SK-N-SH treated with all-trans-retinoic acid at 6 μM for 48 hours (cell line): ENCODE data around the gene ZNF76.

Experiments
- ATAC-seq: fragments of 200-7000 bp; cut with Tn5 transposase; 3 replicates; pipeline ENCODE4 v1.9.1; 2020; ENCODE audit warnings: mild to moderate bottlenecking, moderate library complexity
- BACH2 ChIP-seq: fragments of 250-450 bp; sonication (Bioruptor Pico); IDR thresholded peaks from 2 replicates; pipeline ENCODE4 v1.9.0; 2021; ENCODE audit warnings: mild to moderate bottlenecking, borderline replicate concordance
- CSDC2 ChIP-seq: fragments of 250-450 bp; sonication (Bioruptor Pico); IDR thresholded peaks from 2 replicates; pipeline ENCODE4 v1.5.0; 2020; ENCODE audit warnings: mild to moderate bottlenecking, moderate library complexity
- ESRRG ChIP-seq: fragments of 250-450 bp; sonication (Bioruptor Pico); IDR thresholded peaks from 2 replicates; pipeline ENCODE4 v1.6.1; 2021; ENCODE audit warnings: mild to moderate bottlenecking
- GLIS3 ChIP-seq: fragments of 250-450 bp; sonication (Bioruptor Pico); IDR thresholded peaks from 2 replicates; pipeline ENCODE4 v1.5.0; 2020; ENCODE audit warnings: mild to moderate bottlenecking, moderate library complexity
- ISL1 ChIP-seq: fragments of 250-450 bp; sonication (Bioruptor Pico); IDR thresholded peaks from 2 replicates; pipeline ENCODE4 v2.1.2; 2022; ENCODE audit warnings: mild to moderate bottlenecking, moderate library complexity
- OSR1 ChIP-seq: fragments of 250-450 bp; sonication (Bioruptor Pico); IDR thresholded peaks from 2 replicates; pipeline ENCODE4 v1.8.0; 2022; ENCODE audit warnings: moderate library complexity, mild to moderate bottlenecking, inconsistent platforms
- PPARA ChIP-seq: fragments of 250-450 bp; sonication (Bioruptor Pico); IDR thresholded peaks from 2 replicates; pipeline ENCODE4 v1.5.0; 2020; ENCODE audit warnings: mild to moderate bottlenecking, borderline replicate concordance
- RARB ChIP-seq: fragments of 250-450 bp; sonication (Bioruptor Pico); IDR thresholded peaks from 2 replicates; pipeline ENCODE4 v1.8.0; 2021; ENCODE audit warnings: mild to moderate bottlenecking, moderate library complexity
- SNAI2 ChIP-seq: fragments of 250-450 bp; sonication (Bioruptor Pico); IDR thresholded peaks from 2 replicates; pipeline ENCODE4 v1.5.0; 2020; ENCODE audit warnings: mild to moderate bottlenecking, moderate library complexity
- TCF4 ChIP-seq: fragments of 250-450 bp; sonication (Bioruptor Pico); IDR thresholded peaks from 2 replicates; pipeline ENCODE4 v1.8.0; 2021; ENCODE audit warnings: mild to moderate bottlenecking, moderate library complexity, borderline replicate concordance
- ZC3H10 ChIP-seq: fragments of 250-450 bp; sonication (Bioruptor Pico); IDR thresholded peaks from 2 replicates; pipeline ENCODE4 v1.5.1; 2021; ENCODE audit warnings: mild to moderate bottlenecking, moderate library complexity
- ZFP3 ChIP-seq: fragments of 250-450 bp; sonication (Bioruptor Pico); IDR thresholded peaks from 2 replicates; pipeline ENCODE4 v1.5.0; 2020; ENCODE audit warnings: mild to moderate bottlenecking, moderate library complexity
- ZFP30 ChIP-seq: fragments of 450-650 bp; formaldehyde crosslinking; IDR thresholded peaks from 2 replicates; pipeline ENCODE4 v1.5.0; 2022; ENCODE audit warnings: mild to moderate bottlenecking, moderate library complexity
- ZNF565 ChIP-seq: fragments of 450-650 bp; formaldehyde crosslinking; conservative IDR thresholded peaks from 2 replicates; pipeline ENCODE4 v1.5.0; 2020; ENCODE audit warnings: low read depth, mild to moderate bottlenecking, moderate library complexity
- ZNF70 ChIP-seq: fragments of 450-650 bp; formaldehyde crosslinking; IDR thresholded peaks from 2 replicates; pipeline ENCODE4 v1.5.0; 2020; ENCODE audit warnings: mild to moderate bottlenecking, moderate library complexity
- ZNF8 ChIP-seq: fragments of 450-650 bp; formaldehyde crosslinking; IDR thresholded peaks from 2 replicates; pipeline ENCODE4 v1.5.0; 2020; ENCODE audit warnings: mild to moderate bottlenecking, moderate library complexity
- TF ChIP-seq, protein P1 (sequence below): fragments of 250-450 bp; sonication (Bioruptor Pico); IDR thresholded peaks from 2 replicates; pipeline ENCODE4 v1.5.0; 2020; ENCODE audit warnings: mild to moderate bottlenecking, moderate library complexity
- TF ChIP-seq, protein P2 (sequence below): fragments of 250-450 bp; sonication (Bioruptor Pico); IDR thresholded peaks from 2 replicates; pipeline ENCODE4 v1.5.1; 2020; ENCODE audit warnings: low read depth, mild to moderate bottlenecking, moderate library complexity
- TF ChIP-seq, protein P3 (sequence below): fragments of 250-450 bp; sonication (Bioruptor Pico); IDR thresholded peaks from 2 replicates; pipeline ENCODE4 v1.8.0; 2021; ENCODE audit warnings: low read depth, mild to moderate bottlenecking, moderate library complexity, borderline replicate concordance
- TF ChIP-seq, protein P4 (sequence below): fragments of 250-450 bp; sonication (Bioruptor Pico); IDR thresholded peaks from 2 replicates; pipeline ENCODE4 v1.5.1; 2021; ENCODE audit warnings: mild to moderate bottlenecking, moderate library complexity

The ZNF76 gene

DNA sequence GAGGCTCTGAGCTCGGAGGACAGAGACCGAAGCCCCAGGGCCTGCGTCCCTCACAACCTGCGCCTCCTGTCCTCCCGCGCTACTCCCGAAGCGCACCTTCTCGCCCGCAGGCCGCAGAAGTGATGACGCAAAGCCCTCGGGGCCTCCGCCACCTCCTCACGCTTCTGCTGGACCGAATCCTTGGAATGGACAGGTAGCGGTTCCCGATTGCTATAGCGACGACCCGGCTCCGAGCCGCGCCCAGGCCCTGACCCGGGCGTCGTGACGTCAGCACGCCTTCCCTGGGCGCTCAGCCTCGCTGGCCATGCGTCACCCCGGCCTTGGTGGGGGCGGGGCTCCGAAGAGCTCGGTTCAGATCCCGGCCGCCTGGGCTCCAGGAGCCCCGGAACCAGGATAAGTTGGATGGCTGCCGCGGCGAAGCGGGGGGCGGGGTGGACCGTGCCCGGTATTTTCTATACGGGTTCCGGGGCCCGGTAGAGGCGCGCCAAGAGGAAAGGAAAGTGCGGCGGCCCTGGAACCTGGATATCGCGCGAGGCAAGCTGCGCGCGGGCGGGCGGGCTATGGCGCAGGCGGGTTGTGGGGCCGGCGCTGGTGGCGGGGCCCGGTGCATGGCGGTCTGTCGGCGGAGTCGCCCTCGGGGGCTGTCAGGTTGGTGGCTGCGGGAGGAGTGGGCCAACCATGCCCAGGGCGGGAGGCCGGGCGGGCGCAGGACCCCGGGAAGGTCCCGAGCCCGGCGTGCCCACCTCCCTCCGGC lies at the start of gene ZNF76:
Gene ZNF76, plus strand, starts transcription at position 542 of the 754 bp plus-strand sequence. CDS start 21,417 bp downstream, outside the sequence.
- peak; percentile 95 for ATAC-seq
- TF ChIP-seq ESRRG (CRISPR knock-in tag) (peak; percentile 59; the same call in 1 of the 2 replicates), RARB (no peak)

DNA sequence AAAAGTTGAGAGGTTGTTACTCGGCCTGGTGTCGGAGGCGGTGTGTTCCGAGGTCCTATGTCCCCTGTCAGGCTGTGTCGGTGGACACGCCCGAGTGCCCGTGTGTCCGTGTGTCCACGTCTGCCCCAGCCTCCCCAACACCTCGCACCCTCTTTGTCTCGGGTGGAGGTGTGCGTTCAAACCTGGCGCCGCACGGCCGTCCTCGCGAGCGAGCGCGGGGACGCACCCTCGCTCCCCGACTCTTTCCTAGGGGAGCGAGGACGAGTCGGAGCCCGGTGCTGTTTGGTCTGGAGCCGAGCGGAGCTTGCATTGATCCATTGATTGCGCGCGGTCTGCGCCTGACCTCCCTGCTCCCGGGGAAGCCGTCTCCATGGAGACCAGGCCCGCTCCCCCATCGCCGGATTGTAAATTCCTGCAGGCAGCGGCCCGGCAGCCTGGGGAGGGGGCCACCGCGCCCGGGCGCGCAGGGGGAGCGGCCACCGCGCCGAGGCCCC lies 46.2 kb upstream of the ZNF76 start:
- TF ChIP-seq ISL1 (CRISPR knock-in tag): no peak
- no peak for TF ChIP-seq TCF4 (CRISPR knock-in tag)
- TF ChIP-seq SNAI2 (CRISPR knock-in tag): no peak
- TF ChIP-seq ZNF70 (CRISPR knock-in tag): no peak
- no peak for TF ChIP-seq OSR1 (CRISPR knock-in tag)
- TF ChIP-seq, protein P1, sequence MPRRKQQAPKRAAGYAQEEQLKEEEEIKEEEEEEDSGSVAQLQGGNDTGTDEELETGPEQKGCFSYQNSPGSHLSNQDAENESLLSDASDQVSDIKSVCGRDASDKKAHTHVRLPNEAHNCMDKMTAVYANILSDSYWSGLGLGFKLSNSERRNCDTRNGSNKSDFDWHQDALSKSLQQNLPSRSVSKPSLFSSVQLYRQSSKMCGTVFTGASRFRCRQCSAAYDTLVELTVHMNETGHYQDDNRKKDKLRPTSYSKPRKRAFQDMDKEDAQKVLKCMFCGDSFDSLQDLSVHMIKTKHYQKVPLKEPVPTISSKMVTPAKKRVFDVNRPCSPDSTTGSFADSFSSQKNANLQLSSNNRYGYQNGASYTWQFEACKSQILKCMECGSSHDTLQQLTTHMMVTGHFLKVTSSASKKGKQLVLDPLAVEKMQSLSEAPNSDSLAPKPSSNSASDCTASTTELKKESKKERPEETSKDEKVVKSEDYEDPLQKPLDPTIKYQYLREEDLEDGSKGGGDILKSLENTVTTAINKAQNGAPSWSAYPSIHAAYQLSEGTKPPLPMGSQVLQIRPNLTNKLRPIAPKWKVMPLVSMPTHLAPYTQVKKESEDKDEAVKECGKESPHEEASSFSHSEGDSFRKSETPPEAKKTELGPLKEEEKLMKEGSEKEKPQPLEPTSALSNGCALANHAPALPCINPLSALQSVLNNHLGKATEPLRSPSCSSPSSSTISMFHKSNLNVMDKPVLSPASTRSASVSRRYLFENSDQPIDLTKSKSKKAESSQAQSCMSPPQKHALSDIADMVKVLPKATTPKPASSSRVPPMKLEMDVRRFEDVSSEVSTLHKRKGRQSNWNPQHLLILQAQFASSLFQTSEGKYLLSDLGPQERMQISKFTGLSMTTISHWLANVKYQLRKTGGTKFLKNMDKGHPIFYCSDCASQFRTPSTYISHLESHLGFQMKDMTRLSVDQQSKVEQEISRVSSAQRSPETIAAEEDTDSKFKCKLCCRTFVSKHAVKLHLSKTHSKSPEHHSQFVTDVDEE (CRISPR knock-in tag): no peak
- TF ChIP-seq, protein P2, sequence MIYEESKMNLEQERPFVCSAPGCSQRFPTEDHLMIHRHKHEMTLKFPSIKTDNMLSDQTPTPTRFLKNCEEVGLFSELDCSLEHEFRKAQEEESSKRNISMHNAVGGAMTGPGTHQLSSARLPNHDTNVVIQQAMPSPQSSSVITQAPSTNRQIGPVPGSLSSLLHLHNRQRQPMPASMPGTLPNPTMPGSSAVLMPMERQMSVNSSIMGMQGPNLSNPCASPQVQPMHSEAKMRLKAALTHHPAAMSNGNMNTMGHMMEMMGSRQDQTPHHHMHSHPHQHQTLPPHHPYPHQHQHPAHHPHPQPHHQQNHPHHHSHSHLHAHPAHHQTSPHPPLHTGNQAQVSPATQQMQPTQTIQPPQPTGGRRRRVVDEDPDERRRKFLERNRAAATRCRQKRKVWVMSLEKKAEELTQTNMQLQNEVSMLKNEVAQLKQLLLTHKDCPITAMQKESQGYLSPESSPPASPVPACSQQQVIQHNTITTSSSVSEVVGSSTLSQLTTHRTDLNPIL: no peak
- no peak for TF ChIP-seq ZNF8
- TF ChIP-seq ZFP30 (CRISPR knock-in tag): no peak
- no peak for ATAC-seq

DNA sequence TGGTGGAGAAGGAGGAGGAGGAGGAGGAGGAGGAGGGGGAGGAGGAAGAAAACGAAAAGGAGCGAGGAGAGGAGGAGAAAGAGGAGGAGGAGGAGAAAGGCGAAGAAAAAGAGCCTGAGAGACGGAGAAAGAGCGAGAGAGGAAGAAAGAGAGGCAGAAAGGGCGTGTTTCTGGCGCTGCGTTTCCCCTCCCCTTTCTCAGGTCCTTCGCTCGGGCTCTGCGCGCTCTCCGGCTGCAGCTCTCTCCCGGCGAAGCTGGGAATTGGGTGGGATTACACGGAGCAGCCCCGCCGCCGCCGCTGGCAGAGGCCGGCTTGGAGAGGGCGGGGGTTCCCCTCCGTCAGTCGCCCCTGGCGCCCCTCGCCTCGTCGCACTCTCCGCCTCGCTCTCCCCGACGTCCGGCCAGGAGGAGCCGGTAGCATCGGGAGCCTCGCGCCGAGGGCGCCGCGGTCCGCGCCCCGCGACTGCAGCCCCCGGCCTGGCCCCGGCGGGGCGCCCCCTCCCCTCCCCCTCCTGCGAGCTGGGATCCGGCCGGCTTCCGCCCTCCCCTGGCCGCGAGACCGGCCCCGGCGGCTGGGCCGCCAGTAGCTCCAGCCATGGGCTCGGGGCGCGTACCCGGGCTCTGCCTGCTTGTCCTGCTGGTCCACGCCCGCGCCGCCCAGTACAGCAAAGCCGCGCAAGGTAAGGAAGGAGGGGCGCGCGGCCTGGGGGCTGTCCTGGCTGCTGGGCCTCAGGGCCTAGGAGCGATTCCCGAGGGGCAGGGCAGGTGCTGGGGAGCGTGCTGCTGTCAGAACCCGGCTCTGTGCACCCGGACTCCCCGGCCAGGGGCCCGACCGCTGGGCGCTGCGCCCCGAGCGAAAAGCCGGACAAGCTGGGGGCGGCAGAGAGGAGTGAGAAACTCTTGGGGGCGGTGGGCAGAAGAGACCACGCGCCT lies 45.4 kb upstream of the ZNF76 start, which contains the start of gene SCUBE3:
Gene SCUBE3, plus strand, starts transcription at position 133 of the 933 bp plus-strand sequence. Its CDS starts 463 bp downstream, at position 596.
- no peak for TF ChIP-seq BACH2 (CRISPR knock-in tag)
- TF ChIP-seq ZC3H10: no peak
- no peak for TF ChIP-seq GLIS3 (CRISPR knock-in tag)
- no peak for TF ChIP-seq CSDC2
- no peak for TF ChIP-seq SNAI2 (CRISPR knock-in tag)
- no peak for TF ChIP-seq ZFP3 (CRISPR knock-in tag)
- TF ChIP-seq ZNF8: no peak
- TF ChIP-seq, protein P3, sequence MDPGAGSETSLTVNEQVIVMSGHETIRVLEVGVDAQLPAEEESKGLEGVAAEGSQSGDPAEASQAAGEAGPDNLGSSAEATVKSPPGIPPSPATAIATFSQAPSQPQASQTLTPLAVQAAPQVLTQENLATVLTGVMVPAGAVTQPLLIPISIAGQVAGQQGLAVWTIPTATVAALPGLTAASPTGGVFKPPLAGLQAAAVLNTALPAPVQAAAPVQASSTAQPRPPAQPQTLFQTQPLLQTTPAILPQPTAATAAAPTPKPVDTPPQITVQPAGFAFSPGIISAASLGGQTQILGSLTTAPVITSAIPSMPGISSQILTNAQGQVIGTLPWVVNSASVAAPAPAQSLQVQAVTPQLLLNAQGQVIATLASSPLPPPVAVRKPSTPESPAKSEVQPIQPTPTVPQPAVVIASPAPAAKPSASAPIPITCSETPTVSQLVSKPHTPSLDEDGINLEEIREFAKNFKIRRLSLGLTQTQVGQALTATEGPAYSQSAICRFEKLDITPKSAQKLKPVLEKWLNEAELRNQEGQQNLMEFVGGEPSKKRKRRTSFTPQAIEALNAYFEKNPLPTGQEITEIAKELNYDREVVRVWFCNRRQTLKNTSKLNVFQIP (CRISPR knock-in tag): no peak
- no peak for TF ChIP-seq ZFP30 (CRISPR knock-in tag)
- TF ChIP-seq, protein P4, sequence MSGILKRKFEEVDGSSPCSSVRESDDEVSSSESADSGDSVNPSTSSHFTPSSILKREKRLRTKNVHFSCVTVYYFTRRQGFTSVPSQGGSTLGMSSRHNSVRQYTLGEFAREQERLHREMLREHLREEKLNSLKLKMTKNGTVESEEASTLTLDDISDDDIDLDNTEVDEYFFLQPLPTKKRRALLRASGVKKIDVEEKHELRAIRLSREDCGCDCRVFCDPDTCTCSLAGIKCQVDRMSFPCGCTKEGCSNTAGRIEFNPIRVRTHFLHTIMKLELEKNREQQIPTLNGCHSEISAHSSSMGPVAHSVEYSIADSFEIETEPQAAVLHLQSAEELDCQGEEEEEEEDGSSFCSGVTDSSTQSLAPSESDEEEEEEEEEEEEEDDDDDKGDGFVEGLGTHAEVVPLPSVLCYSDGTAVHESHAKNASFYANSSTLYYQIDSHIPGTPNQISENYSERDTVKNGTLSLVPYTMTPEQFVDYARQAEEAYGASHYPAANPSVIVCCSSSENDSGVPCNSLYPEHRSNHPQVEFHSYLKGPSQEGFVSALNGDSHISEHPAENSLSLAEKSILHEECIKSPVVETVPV (CRISPR knock-in tag): no peak
- no peak for TF ChIP-seq ZNF565 (CRISPR knock-in tag)
- TF ChIP-seq, protein P2: no peak
- no peak for TF ChIP-seq ISL1 (CRISPR knock-in tag)
- TF ChIP-seq OSR1 (CRISPR knock-in tag): no peak
- TF ChIP-seq PPARA (CRISPR knock-in tag): no peak
- TF ChIP-seq, all 23 proteins: peak for 0
- ATAC-seq: peak; percentile 70
